Fibroblast of lung (primary cell): Measurements from ENCODE around the gene ANGEL2. TPM values are rescaled to one million over a fixed set of nuclear protein-coding genes. Genes with fewer than 3 reads are reported as not detected.
"Not testable (repeated sequence)": the region's sequence is repeated elsewhere in the genome, so short reads cannot be mapped to it uniquely, and the experiment has no call there.

Experiments used
- DNase-seq, 2 donors: peaks; one replicate each; pipeline versions ENCODE4 v3.0.0 to v3.0.0-alpha.2; 2010; ENCODE audit warnings: low read depth in 2 of 2
- H2AFZ ChIP-seq: 2 replicates; pipeline ENCODE4 v1.5.1; 2012; ENCODE audit warnings: low read length, control low read depth, inconsistent platforms
- H3K27ac ChIP-seq: 2 replicates; pipeline ENCODE4 v1.5.1; 2011; ENCODE audit warnings: low read length, control low read depth; ENCODE audit not compliant: insufficient read depth
- H3K27me3 ChIP-seq: 2 replicates; pipeline ENCODE4 v1.5.1; 2011; ENCODE audit warnings: mild to moderate bottlenecking, low read length; ENCODE audit not compliant: control insufficient read depth, insufficient read depth
- H3K36me3 ChIP-seq: 2 replicates; pipeline ENCODE4 v1.5.1; 2011; ENCODE audit warnings: low read length; ENCODE audit not compliant: control insufficient read depth, insufficient read depth
- H3K4me1 ChIP-seq: 2 replicates; pipeline ENCODE4 v1.5.1; 2011; ENCODE audit warnings: low read length; ENCODE audit not compliant: control insufficient read depth, insufficient read depth; ENCODE audit errors: extremely low read depth
- H3K4me2 ChIP-seq: 2 replicates; pipeline ENCODE4 v1.5.1; 2011; ENCODE audit warnings: low read length, control low read depth; ENCODE audit not compliant: insufficient read depth; ENCODE audit errors: extremely low read depth
- H3K4me3 ChIP-seq, 4 experiments: fragments of 200-600 bp in 1 of 4; sonication (generic) in 1 of 4; replicated peaks in 1 of 4; 2 replicates each; pipeline ENCODE4 v1.5.1; 2011 to 2016; ENCODE audit warnings: low read length in 4 of 4, low read depth in 3 of 4, mild to moderate bottlenecking in 3 of 4, control low read depth in 2 of 4, inconsistent platforms in 1 of 4, mixed read lengths in 1 of 4; ENCODE audit not compliant: insufficient read depth in 1 of 4; ENCODE audit errors: control extremely low read depth in 1 of 4
- H3K79me2 ChIP-seq: 2 replicates; pipeline ENCODE4 v1.5.1; 2012; ENCODE audit warnings: mild to moderate bottlenecking, low read length, inconsistent platforms; ENCODE audit not compliant: control insufficient read depth, insufficient read depth
- H3K9ac ChIP-seq: 2 replicates; pipeline ENCODE4 v1.5.1; 2011; ENCODE audit warnings: mild to moderate bottlenecking, low read length, control low read depth; ENCODE audit not compliant: insufficient read depth
- H3K9me3 ChIP-seq: 2 replicates; pipeline ENCODE4 v1.5.1; 2012; ENCODE audit warnings: low read depth, low read length; ENCODE audit not compliant: control insufficient read depth, insufficient read depth
- H4K20me1 ChIP-seq: 2 replicates; pipeline ENCODE4 v1.5.1; 2011; ENCODE audit warnings: low read length; ENCODE audit not compliant: control insufficient read depth, insufficient read depth; ENCODE audit errors: extremely low read depth
- CTCF ChIP-seq, 2 donors: IDR thresholded peaks in 1 of 2; conservative IDR thresholded peaks in 1 of 2; 1 replicate in 1 of 2; 2 replicates in 1 of 2; pipeline ENCODE4 v1.5.1; 2011 to 2012; ENCODE audit warnings: low read length in 2 of 2, control low read depth in 1 of 2, inconsistent platforms in 1 of 2, low read depth in 1 of 2, mild to moderate bottlenecking in 1 of 2
- EZH2 ChIP-seq: IDR thresholded peaks from 2 replicates; pipeline ENCODE4 v1.5.1; 2012; ENCODE audit warnings: low read length, control low read depth, mild to moderate bottlenecking; ENCODE audit errors: missing control alignments
- polyA plus RNA-seq, 2 donors: library from polyadenylated mRNA; depleted of rRNA in 1 of 2; stranded (reverse) in 1 of 2; unstranded in 1 of 2; fragments of >200 nt; gene quantifications; 2 replicates each; pipeline ENCODE4 v1.2.1, GENCODE V29; 2011 to 2012; ENCODE audit warnings: missing spikeins in 1 of 2
- total RNA-seq: library from RNA; depleted of rRNA; stranded (reverse); fragments of >200 nt; gene quantifications from 2 replicates; pipeline ENCODE4 v1.2.1, GENCODE V29; 2014

The ANGEL2 gene
- total and polyA plus RNA-seq, 2 donors (not counting 1 experiment from before 2014, with no cell fraction given): 21.1 to 71.5 TPM

- Histone ChIP-seq H3K9me3 (no peaks in the 10 kb centered on the region), H3K79me2 (no peaks in the 10 kb centered on the region), H3K27me3 (no peaks in the 10 kb centered on the region), H3K36me3 (no peaks in the 10 kb centered on the region), H3K9ac (no peak overlapping the region), H3K27ac (no peak overlapping the region), H4K20me1 (no peaks in the 10 kb centered on the region), H2AFZ (no peak overlapping the region), H3K4me2 (no peak overlapping the region), H3K4me3 (no peak overlapping the region), H3K4me1 (no peaks in the 10 kb centered on the region)
- no peak for TF ChIP-seq EZH2
- no peak for TF ChIP-seq CTCF (conservative IDR thresholded peaks at IDR 0.05 in 1 of 2, IDR thresholded peaks at IDR 0.05 in 1 of 2; ENCODE audit: low read depth in 1 of 2, low read length in 2 of 2)
- no peak for DNase-seq
Observed at GRCh38 chr1:212994926-212995325, 20.7 kb downstream of the ANGEL2 start.

GRCh38 chr1:212993960-212994359 is 21.7 kb downstream of the ANGEL2 start:
- not testable (repeated sequence) for H2AFZ ChIP-seq, DNase-seq, H3K9ac ChIP-seq, H3K27ac ChIP-seq, H3K36me3 ChIP-seq, H3K4me1 ChIP-seq, H4K20me1 ChIP-seq, H3K27me3 ChIP-seq, H3K4me2 ChIP-seq, H3K4me3 ChIP-seq, H3K9me3 ChIP-seq, H3K79me2 ChIP-seq

- Histone ChIP-seq H3K79me2 (no peaks in the 10 kb centered on the region), H3K9me3 (no peaks in the 10 kb centered on the region), H3K36me3 (no peaks in the 10 kb centered on the region), H3K27ac (no peak overlapping the region), H2AFZ (no peak overlapping the region), H4K20me1 (no peaks in the 10 kb centered on the region), H3K9ac (no peak overlapping the region), H3K4me1 (no peaks in the 10 kb centered on the region), H3K4me3 (no peak overlapping the region), H3K4me2 (no peak overlapping the region), H3K27me3 (no peaks in the 10 kb centered on the region)
- DNase-seq: no peak
- TF ChIP-seq EZH2: no peak
- no peak for TF ChIP-seq CTCF (conservative IDR thresholded peaks at IDR 0.05 in 1 of 2, IDR thresholded peaks at IDR 0.05 in 1 of 2; ENCODE audit: low read depth in 1 of 2, low read length in 2 of 2)
Observed at GRCh38 chr1:212990276-212990675, 25.4 kb downstream of the ANGEL2 start.
